ENCODE results near the gene MS4A5.

Gene MS4A5

GRCh38 chr11:60485987-60486386 is 56.6 kb downstream of the MS4A5 start:
- no peak for DNase-seq

GRCh38 chr11:60492488-60493009 is 63.2 kb downstream of the MS4A5 start, which contains the start of gene MS4A12:
TSS of gene MS4A12 (plus strand) at chr11:60492778. CDS start at chr11:60497319, 4,541 bp downstream.
- DNase-seq, result no peak

GRCh38 chr11:60493454-60493853 is 64.1 kb downstream of the MS4A5 start:
- DNase-seq, result no peak
